GM18499 (cell line): ENCODE measurements around the gene FCHSD2.
"Not testable (repeated sequence)": the region's sequence is repeated elsewhere in the genome, so short reads cannot be mapped to it uniquely, and the experiment has no call there.

Source experiments
- ATAC-seq: cut with Tn5 transposase; IDR thresholded peaks from one replicate; pipeline ENCODE4 v1.9.1; 2021; ENCODE audit warnings: moderate number of reproducible peaks; ENCODE audit not compliant: insufficient read depth, unreplicated experiment

Gene FCHSD2

DNA sequence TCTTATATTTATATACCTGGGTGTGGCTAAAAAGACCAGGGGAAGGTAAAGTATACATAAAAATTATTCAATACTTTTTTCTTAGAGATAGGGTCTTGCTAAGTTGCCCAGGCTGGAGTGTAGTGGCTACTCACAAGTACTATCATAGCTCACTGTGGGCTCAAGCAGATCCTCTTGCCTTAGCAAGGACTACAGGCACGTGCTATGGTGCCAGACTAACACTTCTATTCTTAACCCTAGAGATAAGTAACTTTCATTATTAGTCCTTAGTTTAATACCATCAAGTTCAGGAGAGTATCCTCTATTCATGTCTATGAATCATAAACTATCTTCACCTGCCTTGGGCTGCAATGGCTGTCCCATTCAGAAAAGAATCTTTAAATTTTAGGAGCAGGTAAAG is 11.9 kb downstream of the FCHSD2 start:
- no peak for ATAC-seq

- ATAC-seq, result no peak
Observed at GRCh38 chr11:73129198-73129597, 12.9 kb downstream of the FCHSD2 start.

DNA sequence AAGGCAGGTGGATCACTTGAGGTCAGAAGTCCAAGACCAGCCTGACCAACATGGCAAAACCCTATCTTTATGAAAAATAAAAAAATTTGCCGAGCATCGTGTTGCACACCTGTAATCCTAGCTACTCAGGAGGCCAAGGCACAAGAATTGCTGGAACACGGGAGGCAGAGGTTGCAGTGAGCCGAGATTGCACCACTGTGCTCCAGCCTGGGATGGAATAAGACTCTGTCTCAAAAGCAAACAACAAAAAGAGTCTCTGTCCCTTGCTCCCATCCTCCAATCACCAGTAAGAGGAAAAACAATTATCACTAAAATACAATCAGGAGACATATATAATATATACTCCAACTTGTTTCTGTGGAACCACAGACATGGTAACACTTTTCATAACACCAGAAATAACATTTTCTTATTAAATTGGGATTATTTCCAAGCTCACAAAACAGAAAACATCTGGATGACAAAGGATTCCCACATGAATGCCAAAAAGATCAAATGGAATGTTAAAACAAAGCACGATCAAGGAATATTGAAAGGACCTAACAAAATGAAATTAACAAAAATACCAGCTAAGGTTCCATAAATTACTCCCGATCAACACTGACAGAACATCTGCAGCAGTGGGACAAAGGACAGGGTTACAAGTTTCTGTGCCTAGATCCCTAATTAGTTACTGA is 15.2 kb downstream of the FCHSD2 start:
- ATAC-seq, result no peak

DNA sequence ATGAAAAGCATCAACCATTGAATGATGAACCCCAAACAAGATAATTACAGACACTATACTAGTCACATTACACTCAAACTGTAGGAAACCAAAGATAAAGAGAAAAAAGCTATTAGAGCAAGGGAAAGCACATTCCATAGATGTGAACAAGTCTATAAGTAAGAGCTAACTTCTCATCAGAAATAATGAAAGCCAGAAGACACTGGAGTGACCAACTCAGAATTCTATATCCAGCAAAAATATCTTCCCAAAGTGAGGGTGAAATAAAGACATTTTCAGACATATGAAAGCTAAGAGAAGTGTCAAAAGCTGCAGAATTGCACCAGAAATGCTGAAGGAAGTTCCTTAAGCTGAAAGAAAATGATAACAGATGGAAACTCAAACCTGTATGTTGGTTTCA is 17.3 kb downstream of the FCHSD2 start:
- ATAC-seq, result no peak

DNA sequence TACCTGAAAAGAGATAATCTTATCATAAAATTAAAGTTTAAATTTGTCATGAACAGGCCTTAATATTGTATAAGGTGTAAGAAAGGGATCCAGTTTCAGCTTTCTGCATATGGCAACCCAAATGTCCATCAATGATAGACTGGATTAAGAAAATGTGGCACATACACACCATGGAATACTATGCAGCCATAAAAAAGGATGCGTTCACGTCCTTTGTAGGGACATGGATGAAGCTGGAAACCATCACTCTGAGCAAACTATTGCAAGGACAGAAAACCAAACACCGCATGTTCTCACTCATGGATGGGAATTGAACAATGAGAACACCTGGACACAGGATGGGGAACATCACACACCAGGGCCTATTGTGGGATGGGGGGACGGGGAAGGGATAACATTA is 18.2 kb downstream of the FCHSD2 start:
- ATAC-seq, result not testable (repeated sequence)

DNA sequence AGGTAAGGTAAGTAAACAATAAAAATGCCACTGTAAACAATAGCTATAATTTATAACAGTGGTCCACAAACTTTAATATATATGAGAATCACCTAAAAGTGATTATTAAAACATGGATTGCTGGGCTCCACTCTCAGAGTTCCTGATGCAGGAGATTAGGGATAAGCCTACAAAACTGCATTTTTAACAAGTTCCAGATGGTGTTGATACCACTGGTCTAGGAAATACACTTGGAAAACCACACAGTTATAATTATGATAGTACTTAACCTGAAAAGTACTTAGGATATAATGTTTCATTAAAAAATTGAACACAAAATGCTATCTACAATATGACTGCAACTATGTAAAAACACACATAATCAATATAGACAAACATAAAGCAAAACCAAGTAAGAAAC is 20.4 kb downstream of the FCHSD2 start:
- ATAC-seq, result no peak

- ATAC-seq, result no peak
Observed at GRCh38 chr11:73117071-73117470, 25.0 kb downstream of the FCHSD2 start.

DNA sequence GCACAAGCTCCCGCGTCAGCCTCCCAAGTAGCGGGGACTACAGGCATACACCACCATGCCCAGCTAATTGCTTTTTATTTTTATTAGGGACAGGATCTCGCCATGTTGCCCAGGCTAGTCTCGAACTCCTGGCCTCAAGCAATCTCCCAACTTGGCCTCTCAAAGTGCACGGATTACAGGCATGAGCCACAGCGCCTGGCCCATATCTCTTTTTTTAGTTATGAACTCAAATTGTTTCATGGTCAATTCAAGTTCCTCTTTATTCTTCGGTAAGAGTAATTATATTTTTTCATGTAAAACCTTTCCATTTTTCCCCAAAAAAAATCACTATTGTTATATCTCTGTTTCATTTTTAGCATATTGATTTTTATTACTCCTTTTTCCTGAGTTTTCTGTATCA is 25.5 kb downstream of the FCHSD2 start:
- no peak for ATAC-seq

DNA sequence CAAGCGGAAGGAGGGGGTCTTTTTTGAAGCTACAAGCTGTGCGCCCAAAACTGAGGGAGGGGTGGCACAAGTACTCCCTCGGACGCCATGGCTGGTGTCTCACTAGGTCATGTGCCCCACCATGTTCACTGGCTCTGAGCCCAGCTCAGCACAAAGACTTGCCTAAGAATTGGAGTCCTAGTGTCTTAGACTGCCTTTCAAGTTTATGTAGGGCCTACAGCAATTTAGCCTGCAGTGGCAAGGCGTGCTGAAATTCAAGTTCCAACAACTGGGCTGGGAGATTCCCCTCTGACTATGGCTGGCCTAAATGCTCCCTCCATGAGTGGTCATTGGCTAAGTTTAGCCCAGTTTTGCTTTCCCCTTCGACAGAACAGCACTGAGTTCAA is 27.3 kb downstream of the FCHSD2 start:
- no peak for ATAC-seq

DNA sequence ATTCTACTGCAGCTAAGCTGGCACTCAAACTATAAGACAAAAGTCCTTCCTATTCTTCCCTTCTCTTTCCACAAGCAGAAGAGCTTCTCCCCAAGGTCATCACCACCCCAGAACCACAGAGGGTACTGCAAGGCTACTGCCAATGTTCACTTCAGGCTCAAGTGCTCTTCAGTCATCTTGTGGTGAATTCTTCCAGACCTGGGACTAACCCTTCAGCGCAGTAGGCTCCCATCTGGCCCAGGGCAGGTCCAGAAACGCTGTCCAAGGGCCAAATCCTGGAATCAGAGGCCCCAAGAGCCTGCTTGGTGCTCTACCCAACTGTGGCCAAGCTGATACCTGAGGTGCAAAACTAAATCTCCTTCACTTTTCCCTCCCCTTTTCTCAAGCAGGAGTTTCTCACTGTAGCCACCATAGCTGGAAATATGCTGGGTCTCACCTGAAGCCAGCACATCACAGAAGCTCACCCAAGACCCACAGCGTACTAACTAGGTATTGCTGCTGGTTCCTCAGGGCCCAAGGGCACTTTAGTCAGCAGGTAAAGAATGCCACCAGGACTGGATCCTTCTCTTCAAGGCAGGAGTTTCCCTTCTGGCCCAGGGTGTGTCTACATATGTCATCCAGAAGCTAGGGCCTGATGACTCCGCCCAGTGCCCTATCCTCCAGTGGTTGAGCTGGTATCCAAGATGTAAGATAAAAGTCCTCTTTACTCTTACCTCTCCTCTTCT is 27.8 kb downstream of the FCHSD2 start:
- no peak for ATAC-seq

DNA sequence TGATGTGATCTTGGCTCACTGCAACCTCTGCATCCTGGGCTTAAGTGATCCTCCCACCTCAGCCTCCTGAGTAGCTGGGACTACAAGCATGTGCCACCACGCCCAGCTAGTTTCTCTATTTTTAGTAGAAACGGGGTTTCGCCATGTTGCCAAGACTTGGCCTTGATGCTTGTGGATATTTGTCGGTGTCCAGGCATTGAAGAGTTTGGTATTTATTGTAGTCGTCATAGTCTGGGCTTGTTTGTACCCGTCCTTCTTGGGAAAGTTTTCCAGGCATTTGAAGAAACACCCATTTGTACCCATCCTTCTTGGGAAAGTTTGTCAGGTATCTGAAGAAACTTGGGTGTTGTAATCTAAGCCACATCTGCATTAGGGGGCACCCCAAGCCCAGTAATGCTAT is 28.7 kb downstream of the FCHSD2 start:
- no peak for ATAC-seq

GRCh38 chr11:73107597-73107996 is 34.5 kb downstream of the FCHSD2 start:
- no peak for ATAC-seq

DNA sequence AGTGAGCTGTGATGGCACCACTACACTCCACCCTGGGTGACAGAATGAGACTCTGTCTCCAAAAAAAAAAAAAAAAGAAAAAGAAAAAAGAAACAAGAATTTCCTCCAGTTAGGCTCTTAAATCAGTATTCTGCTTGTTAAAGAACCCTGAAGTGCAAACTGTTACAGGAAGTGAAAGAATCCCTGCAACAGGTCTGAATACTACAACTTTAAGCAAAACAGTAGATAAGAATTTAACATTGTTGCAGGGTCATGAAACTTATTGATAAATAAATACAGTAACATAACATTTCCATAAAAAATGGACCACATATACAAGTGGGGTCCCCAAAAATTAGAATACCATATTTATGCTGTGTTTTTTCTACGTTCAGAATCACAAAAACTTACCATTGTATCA is 35.8 kb downstream of the FCHSD2 start:
- no peak for ATAC-seq

DNA sequence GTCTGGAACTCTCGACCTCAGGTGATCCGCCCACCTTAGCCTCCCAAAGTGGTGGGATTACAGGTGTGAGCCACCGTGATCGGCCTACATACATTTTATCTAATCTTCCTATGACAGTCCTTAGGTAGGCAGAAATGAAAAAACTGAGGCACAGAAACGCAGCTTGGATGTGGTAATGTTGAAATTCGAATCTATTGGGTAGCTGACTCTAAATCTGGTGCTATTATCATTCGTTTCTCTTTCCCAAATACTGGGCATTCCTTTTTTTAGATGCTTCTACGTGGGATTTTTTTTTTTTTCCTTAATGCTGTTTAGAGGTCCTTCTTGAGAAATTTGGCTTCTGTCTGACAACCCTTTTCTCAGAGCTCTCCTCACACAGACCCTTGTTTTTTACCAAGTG is 41.5 kb downstream of the FCHSD2 start:
- no peak for ATAC-seq

- no peak for ATAC-seq
Observed at GRCh38 chr11:73099512-73100266, 42.4 kb downstream of the FCHSD2 start.

DNA sequence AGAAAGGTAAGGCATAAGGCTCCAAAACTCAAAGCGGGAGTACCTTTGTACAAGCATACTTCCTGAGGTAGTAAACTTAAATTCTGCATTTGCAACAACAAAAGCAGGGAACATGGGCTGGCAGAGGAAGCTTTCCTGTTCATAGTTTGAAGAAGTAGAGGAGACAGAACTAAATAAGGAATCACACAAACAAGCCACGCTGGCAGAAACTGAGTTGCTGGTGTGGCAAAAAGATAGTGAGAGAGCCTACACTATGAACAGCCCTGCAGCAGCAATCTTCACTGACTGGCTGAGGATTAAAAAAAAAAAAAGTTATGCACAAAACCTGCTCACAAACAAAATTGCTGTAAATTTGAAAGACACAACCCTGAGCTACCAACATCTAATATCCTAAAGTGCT is 46.5 kb downstream of the FCHSD2 start:
- no peak for ATAC-seq

DNA sequence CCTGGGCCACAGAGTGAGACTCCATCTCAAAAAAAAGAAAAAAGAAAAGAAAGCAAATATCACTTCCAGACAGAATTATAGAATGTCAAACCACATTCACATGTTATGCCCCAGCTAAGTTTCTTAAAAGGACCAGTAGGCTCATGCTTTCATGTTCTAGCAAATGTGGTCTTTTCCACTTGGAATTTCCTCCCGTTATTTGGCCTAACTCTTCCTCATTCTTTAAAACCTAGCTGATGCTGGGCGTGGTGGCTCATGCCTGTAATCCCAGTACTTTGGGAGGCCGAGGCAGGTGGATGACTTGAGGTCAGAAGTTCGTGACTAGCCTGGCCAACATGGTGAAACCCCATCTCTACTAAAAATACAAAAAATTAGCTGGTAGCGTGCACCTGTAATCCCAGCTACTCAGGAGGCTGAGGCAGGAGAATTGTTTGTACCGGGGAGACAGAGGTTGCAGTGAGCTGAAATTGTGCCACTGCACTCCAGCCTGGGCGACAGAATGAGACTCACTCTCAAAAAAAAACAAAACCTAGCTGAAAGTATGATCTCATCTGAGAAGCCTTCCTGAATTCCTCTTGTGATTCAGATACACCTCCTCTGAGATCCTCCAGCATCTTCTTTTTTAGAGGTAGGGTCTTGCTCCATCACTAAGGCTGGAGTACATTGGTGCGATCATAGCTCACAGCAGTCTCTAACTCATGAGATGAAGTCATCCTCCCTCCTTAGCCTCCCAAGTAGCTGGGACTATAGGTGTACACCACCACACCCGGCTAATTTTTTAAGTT is 50.4 kb downstream of the FCHSD2 start:
- no peak for ATAC-seq

GRCh38 chr11:73087730-73088129 is 54.4 kb downstream of the FCHSD2 start:
- no peak for ATAC-seq

GRCh38 chr11:73085189-73085875 is 56.8 kb downstream of the FCHSD2 start:
- ATAC-seq, result no peak

DNA sequence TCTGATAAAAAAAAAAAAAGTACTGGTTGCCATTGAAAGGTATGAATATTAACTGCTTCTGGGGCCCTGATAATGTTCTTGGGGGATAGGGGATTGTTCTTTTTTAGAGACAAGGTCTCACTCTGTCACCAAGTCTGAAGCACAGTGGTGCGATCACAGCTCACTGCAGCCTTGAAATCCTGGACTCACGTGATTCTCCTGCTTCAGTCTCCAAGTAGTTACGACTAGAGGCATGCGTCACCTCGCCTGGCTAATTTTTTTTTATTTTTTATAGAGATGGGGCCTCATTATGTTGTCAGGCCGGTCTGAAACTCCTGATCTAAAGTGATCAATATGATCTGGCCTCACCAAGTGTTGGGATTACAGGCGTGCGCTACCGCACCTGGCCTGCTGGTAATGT is 63.5 kb downstream of the FCHSD2 start:
- no peak for ATAC-seq
